ENCODE data around the gene GNAO1.

DNA sequence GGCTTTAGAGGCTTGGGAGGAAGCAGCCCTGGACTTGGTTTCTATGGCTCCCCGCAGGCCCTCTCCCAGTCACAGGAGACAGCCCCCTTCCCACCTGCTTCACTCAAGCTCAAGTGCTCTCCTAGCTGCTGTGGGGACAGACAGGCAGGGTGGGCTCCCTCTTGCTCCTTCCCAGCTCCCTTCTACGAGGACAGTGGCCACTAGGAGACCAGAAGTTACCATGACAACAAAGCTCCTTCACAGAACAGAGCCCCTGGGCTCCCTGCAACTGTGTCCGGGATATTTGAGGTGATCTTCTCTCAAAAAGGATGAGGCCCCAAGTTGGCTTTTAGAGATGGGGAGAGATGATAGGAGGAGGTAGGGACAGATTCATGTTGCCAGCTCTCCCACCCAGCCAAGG is 117.7 kb downstream of the GNAO1 start:
- TF ChIP-seq, protein P1, sequence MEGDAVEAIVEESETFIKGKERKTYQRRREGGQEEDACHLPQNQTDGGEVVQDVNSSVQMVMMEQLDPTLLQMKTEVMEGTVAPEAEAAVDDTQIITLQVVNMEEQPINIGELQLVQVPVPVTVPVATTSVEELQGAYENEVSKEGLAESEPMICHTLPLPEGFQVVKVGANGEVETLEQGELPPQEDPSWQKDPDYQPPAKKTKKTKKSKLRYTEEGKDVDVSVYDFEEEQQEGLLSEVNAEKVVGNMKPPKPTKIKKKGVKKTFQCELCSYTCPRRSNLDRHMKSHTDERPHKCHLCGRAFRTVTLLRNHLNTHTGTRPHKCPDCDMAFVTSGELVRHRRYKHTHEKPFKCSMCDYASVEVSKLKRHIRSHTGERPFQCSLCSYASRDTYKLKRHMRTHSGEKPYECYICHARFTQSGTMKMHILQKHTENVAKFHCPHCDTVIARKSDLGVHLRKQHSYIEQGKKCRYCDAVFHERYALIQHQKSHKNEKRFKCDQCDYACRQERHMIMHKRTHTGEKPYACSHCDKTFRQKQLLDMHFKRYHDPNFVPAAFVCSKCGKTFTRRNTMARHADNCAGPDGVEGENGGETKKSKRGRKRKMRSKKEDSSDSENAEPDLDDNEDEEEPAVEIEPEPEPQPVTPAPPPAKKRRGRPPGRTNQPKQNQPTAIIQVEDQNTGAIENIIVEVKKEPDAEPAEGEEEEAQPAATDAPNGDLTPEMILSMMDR (IDR thresholded peaks at IDR 0.05) = no peak
- no peak for TF ChIP-seq POLR2A (IDR thresholded peaks at IDR 0.05)
- no peak for TF ChIP-seq EP300 (IDR thresholded peaks at IDR 0.05)
